ENCODE data around the gene CSGALNACT2. TPM values are rescaled to one million over a fixed set of nuclear protein-coding genes. Genes with fewer than 3 reads are reported as not detected.

The CSGALNACT2 gene
- total RNA-seq, 1 experiment from 2014 or later = 6.4 TPM

GRCh38 chr10:43210556-43210955 is 72.3 kb downstream of the CSGALNACT2 start:
- H3K36me3 ChIP-seq (ENCODE audit: control insufficient read depth, insufficient read depth, low read length) = no peaks in the 10 kb centered on the region
- CTCF ChIA-PET = interaction anchor here (1.2 to 1.4 kb wide), 2 partner anchors 9 to 55 kb away, joined by 3 read pairs; no protein-coding TSS in a partner anchor
- H3K4me1 ChIP-seq = no peaks in the 10 kb centered on the region
- intact Hi-C loops (cut with micrococcal nuclease; ENCODE audit: unreplicated experiment) = no loop called here
- no peaks in the 10 kb centered on the region for H3K36me3 Mint-ChIP-seq (ENCODE audit: insufficient read depth, unreplicated experiment)
- no peak overlapping the region for H3K4me3 ChIP-seq (ENCODE audit: low read depth, low read length)
- no peaks in the 10 kb centered on the region for H3K27me3 ChIP-seq (replicated peaks; ENCODE audit: control insufficient read depth, insufficient read depth, low read length)
- H3K27me3 Mint-ChIP-seq (ENCODE audit: insufficient read depth, unreplicated experiment) = peaks cover 5% of the 10 kb centered on the region
- H3K4me3 Mint-ChIP-seq (ENCODE audit: unreplicated experiment) = no peak overlapping the region
- H3K4me1 Mint-ChIP-seq (ENCODE audit: low read depth, unreplicated experiment) = no peaks in the 10 kb centered on the region
- no peak for TF ChIP-seq CTCF (IDR thresholded peaks at IDR 0.05; ENCODE audit: insufficient read depth in 1 of 2, low read depth in 1 of 2, low read length in 1 of 2, severe bottlenecking in 1 of 2, unreplicated experiment in 1 of 2)
- no peaks in the 10 kb centered on the region for H3K9me3 Mint-ChIP-seq (ENCODE audit: unreplicated experiment)
- POLR2A ChIA-PET = no interaction called here
- no peak overlapping the region for H3K27ac Mint-ChIP-seq (ENCODE audit: unreplicated experiment)
- DNase-seq = peak in 1 of 2 experiments; percentile 38
- H3K9me3 ChIP-seq = no peaks in the 10 kb centered on the region
- no TSS peak for BruUV-seq (replicated peaks)

GRCh38 chr10:43211030-43211429 is 72.8 kb downstream of the CSGALNACT2 start:
- Mint-ChIP-seq H3K36me3 (ENCODE audit: insufficient read depth, unreplicated experiment) (no peaks in the 10 kb centered on the region), H3K27me3 (ENCODE audit: insufficient read depth, unreplicated experiment) (peaks cover 7% of the 10 kb centered on the region), H3K4me1 (ENCODE audit: low read depth, unreplicated experiment) (no peaks in the 10 kb centered on the region), H3K27ac (ENCODE audit: unreplicated experiment) (no peak overlapping the region), H3K9me3 (ENCODE audit: unreplicated experiment) (no peaks in the 10 kb centered on the region), H3K4me3 (ENCODE audit: unreplicated experiment) (no peak overlapping the region)
- CTCF ChIA-PET = no interaction called here
- H3K27me3 ChIP-seq (replicated peaks; ENCODE audit: control insufficient read depth, insufficient read depth, low read length) = no peaks in the 10 kb centered on the region
- DNase-seq = peak in 1 of 2 experiments; percentile 37
- POLR2A ChIA-PET = no interaction called here
- intact Hi-C loops (cut with micrococcal nuclease; ENCODE audit: unreplicated experiment) = no loop called here
- no peaks in the 10 kb centered on the region for H3K36me3 ChIP-seq (ENCODE audit: control insufficient read depth, insufficient read depth, low read length)
- H3K4me3 ChIP-seq (ENCODE audit: low read depth, low read length) = no peak overlapping the region
- TF ChIP-seq CTCF (IDR thresholded peaks at IDR 0.05; ENCODE audit: insufficient read depth in 1 of 2, low read depth in 1 of 2, low read length in 1 of 2, severe bottlenecking in 1 of 2, unreplicated experiment in 1 of 2) = no peak
- H3K4me1 ChIP-seq = no peaks in the 10 kb centered on the region
- H3K9me3 ChIP-seq = no peaks in the 10 kb centered on the region
- BruUV-seq (replicated peaks) = no TSS peak

GRCh38 chr10:43211431-43212042 is 73.3 kb downstream of the CSGALNACT2 start:
- BruUV-seq (replicated peaks) = no TSS peak
- ChIA-PET CTCF (no interaction called here), POLR2A (no interaction called here)

More at GRCh38 chr10:43211431-43212042, 73.3 kb downstream of the CSGALNACT2 start:
- Mint-ChIP-seq H3K27me3 (ENCODE audit: insufficient read depth, unreplicated experiment) (peaks cover 7% of the 10 kb centered on the region), H3K36me3 (ENCODE audit: insufficient read depth, unreplicated experiment) (no peaks in the 10 kb centered on the region), H3K4me3 (ENCODE audit: unreplicated experiment) (no peak overlapping the region), H3K9me3 (ENCODE audit: unreplicated experiment) (no peaks in the 10 kb centered on the region), H3K27ac (ENCODE audit: unreplicated experiment) (no peak overlapping the region), H3K4me1 (ENCODE audit: low read depth, unreplicated experiment) (no peaks in the 10 kb centered on the region)
- Histone ChIP-seq H3K4me1 (no peaks in the 10 kb centered on the region), H3K27me3 (replicated peaks; ENCODE audit: control insufficient read depth, insufficient read depth, low read length) (no peaks in the 10 kb centered on the region), H3K9me3 (no peaks in the 10 kb centered on the region), H3K4me3 (ENCODE audit: low read depth, low read length) (no peak overlapping the region), H3K36me3 (ENCODE audit: control insufficient read depth, insufficient read depth, low read length) (no peaks in the 10 kb centered on the region)
- DNase-seq = peak in 1 of 2 experiments; percentile 34
- TF ChIP-seq CTCF (IDR thresholded peaks at IDR 0.05; ENCODE audit: insufficient read depth in 1 of 2, low read depth in 1 of 2, low read length in 1 of 2, severe bottlenecking in 1 of 2, unreplicated experiment in 1 of 2) = no peak
- intact Hi-C loops (cut with micrococcal nuclease; ENCODE audit: unreplicated experiment) = no loop called here
